Adrenal gland (tissue), 12 donors: Measurements from ENCODE around the gene CCDC74A. TPM values are rescaled to one million over a fixed set of nuclear protein-coding genes. Genes with fewer than 3 reads are reported as not detected.
"Not testable (repeated sequence)": the region's sequence is repeated elsewhere in the genome, so short reads cannot be mapped to it uniquely, and the experiment has no call there.

Experiments
- DNase-seq, 7 donors: peaks; one replicate each; pipeline ENCODE4 v3.0.0-alpha.2; 2019 to 2020
- H3K27ac ChIP-seq, 5 donors: fragments of 200-600 bp; sonication (generic) in 4 of 5; 1 replicate in 3 of 5; 2 replicates in 2 of 5; pipeline versions ENCODE4 v1.5.1 to v1.8.0; 2016 to 2020; ENCODE audit warnings: mild to moderate bottlenecking in 1 of 5
- H3K27me3 ChIP-seq: fragments of 200-600 bp; 2 replicates; pipeline ENCODE4 v1.8.0; 2021
- H3K36me3 ChIP-seq, 2 donors: fragments of 200-600 bp; replicated peaks in 1 of 2; 1 replicate in 1 of 2; 2 replicates in 1 of 2; pipeline versions ENCODE4 v1.5.1 to v1.8.0; 2018 to 2022
- H3K4me1 ChIP-seq, 2 donors: fragments of 200-600 bp; replicated peaks in 1 of 2; 1 replicate in 1 of 2; 2 replicates in 1 of 2; pipeline versions ENCODE4 v1.5.1 to v1.8.0; 2018 to 2021
- H3K4me3 ChIP-seq, 4 donors: fragments of 200-600 bp; sonication (generic) in 3 of 4; one replicate each; pipeline ENCODE4 v1.5.1; 2016 to 2018
- H3K9me3 ChIP-seq, 3 donors: fragments of 200-600 bp; sonication (generic) in 1 of 3; replicated peaks in 1 of 3; 1 replicate in 2 of 3; 2 replicates in 1 of 3; pipeline versions ENCODE4 v1.5.1 to v1.8.0; 2016 to 2021
- CTCF ChIP-seq, 6 experiments: fragments of 450-650 bp in 4 of 6; fragments of 200-600 bp in 2 of 6; sonication (generic) in 1 of 6; IDR thresholded peaks; 1 replicate in 5 of 6; 2 replicates in 1 of 6; pipeline versions ENCODE4 v1.5.1 to v1.8.0; 2016 to 2021; ENCODE audit warnings: antibody characterized with exemption in 6 of 6, mild to moderate bottlenecking in 2 of 6, moderate library complexity in 1 of 6
- POLR2A ChIP-seq, 2 donors: fragments of 450-650 bp; IDR thresholded peaks; one replicate each; pipeline ENCODE4 v1.6.1; 2017; ENCODE audit warnings: antibody characterized with exemption in 2 of 2, mild to moderate bottlenecking in 2 of 2, moderate library complexity in 1 of 2
- WGBS, 4 donors: extraction: QIAGEN DNeasy Blood & Tissue Kit in 2 of 4; methylation state at CpG; one replicate each; pipeline versions ENCODE4 v1.1.5 to v1.1.7; 2013 to 2017; 5-methylcytosine and 5-hydroxymethylcytosine counted together
- intact Hi-C, 2 donors: fragments of 100-400 bp; cut with DNase I; formaldehyde crosslinking; loops; one replicate each; pipeline versions ENCODE4 v1.14.1 to v1.15.0; 2022 to 2023
- polyA plus RNA-seq, 3 donors: library from polyadenylated mRNA; stranded (reverse); fragments of 200-250 nt in 2 of 3; fragments of 350-450 nt in 1 of 3; fragmentation: Illumina TruSeq in 1 of 3; extraction: RNeasy Lipid Tissue Mini Kit (QIAGEN cat#74804) in 1 of 3; gene quantifications; one replicate each; pipeline ENCODE4 v1.2.3, GENCODE V29; 2013 to 2014
- total RNA-seq, 9 donors: library from RNA; depleted of rRNA in 4 of 9; stranded (reverse); fragments of >200 nt in 4 of 9; fragments of 120-200 nt in 1 of 9; fragmentation: NEBNext Ultra II Directional in 1 of 9; extraction: Animal tissue kit (Norgen Biotek cat#: 25700) in 1 of 9; gene quantifications; one replicate each; pipeline versions ENCODE4 v1.1.0 to v1.2.4, GENCODE V29; 2013 to 2023
- donor health status: healthy with polysubstance abuse.
- donor health status: Bipolar disorder and iron deficiency.
- donor health status: DM: yes; HTN: yes; CAD: no.
- donor health status: DM: no; HTN: no; CAD: no.
- donor health status: DM: no; HTN: no; CAD: no.
- donor health status: DM: yes; HTN: yes; CAD: no.

The CCDC74A gene
- total and polyA plus RNA-seq, 12 donors: 8.4 to 77.1 (median 35.2) TPM

DNA sequence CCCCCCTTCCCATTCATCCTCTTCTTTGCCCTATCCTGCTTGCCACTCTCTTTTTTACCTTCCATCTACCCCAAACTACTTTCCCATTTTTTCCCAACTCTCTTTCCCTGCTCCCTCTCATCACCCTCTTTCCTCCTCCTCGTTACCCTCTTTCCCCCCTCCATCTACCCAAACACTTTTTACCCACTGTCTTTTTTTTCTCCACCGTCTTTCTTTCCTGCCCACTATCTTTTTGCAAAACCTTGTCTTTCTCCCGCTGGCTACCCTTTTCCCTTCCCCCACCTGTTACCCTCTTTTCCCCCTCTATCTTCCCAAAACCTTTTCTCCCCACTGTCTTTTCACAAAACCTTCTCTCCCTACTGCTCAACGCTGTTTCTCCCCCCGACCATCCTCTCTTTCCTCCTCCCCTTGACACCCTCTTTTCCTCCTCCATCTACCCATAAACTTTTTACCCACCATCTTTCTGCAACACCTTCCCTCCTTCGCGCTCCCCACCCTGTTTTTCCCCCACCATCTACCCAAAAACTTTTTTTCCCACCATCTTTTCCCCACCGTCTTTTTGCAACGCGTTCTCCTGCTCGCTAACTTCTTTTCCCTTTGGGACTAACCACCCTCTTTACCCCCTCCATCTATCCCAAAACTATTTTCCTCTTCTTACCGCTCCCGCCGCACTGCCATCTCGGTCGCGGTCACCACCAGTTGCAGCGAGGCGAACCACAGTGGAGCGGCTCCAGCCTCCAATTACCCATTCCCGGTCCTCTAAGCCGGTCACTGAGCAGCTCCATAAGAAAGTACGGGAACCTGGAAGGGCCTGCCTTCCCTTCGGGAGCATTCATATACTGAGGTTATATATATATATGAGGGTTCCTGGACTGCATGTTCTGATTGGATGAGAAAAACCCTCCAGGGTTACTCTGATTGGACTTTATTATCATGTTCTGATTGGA lies 15.0 kb downstream of the CCDC74A start:
- no peak for DNase-seq
- TF ChIP-seq POLR2A (IDR thresholded peaks at IDR 0.05) (no peak), CTCF (IDR thresholded peaks at IDR 0.05) (no peak)

GRCh38 chr2:131543385-131543891 lies 15.8 kb downstream of the CCDC74A start:
- Histone ChIP-seq H3K36me3 (no peaks in the 10 kb centered on the region), H3K4me1 (no peaks in the 10 kb centered on the region), H3K27me3 (no peaks in the 10 kb centered on the region), H3K4me3 (no peak overlapping the region), H3K27ac (no peak overlapping the region), H3K9me3 (no peaks in the 10 kb centered on the region)
- DNase-seq: no peak
- 93 to 95% (median 95%) methylated on average over 22 of the region's 22 CpGs for WGBS, 4 donors
- intact Hi-C loops: no loop called here
- TF ChIP-seq CTCF (IDR thresholded peaks at IDR 0.05): no peak
- TF ChIP-seq POLR2A (IDR thresholded peaks at IDR 0.05): no peak

More for the DNA sequence above, 15.0 kb downstream of the CCDC74A start:
- 93 to 96% (median 94%) methylated on average over 24 of the region's 24 CpGs for WGBS, 4 donors
- Histone ChIP-seq H3K27ac (no peak overlapping the region), H3K4me1 (no peaks in the 10 kb centered on the region), H3K4me3 (no peak overlapping the region), H3K36me3 (no peaks in the 10 kb centered on the region), H3K27me3 (no peaks in the 10 kb centered on the region), H3K9me3 (no peaks in the 10 kb centered on the region)
- intact Hi-C loops: no loop called here

- H3K4me3 ChIP-seq, intact Hi-C loops, H3K4me1 ChIP-seq, H3K9me3 ChIP-seq, H3K36me3 ChIP-seq, H3K27ac ChIP-seq, H3K27me3 ChIP-seq, DNase-seq: not testable (repeated sequence)
- 80 to 90% (median 87%) methylated on average over 2 to 22 of the region's 26 CpGs; no CpG with 5 or more reads in 1 of the 4 donors for WGBS, 4 donors
Measured at GRCh38 chr2:131544006-131544812, 16.5 kb downstream of the CCDC74A start.

DNA sequence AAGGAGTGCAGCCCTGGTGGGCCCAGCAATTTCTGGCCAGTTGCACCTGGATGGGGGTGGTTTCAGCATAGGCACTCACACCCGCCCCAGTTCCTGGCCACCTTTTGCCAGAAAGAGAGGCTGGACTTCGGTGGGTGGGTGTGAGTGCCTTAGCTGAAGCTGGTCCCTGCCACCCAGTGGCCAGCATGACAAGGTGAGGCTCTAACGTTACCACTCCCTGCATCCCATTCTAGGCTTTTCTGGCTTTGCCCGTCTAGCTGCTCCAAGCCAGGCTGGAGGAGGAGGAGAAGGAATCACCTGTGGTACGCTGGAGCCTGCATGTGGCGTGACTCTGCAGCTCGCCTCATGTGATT lies 17.1 kb downstream of the CCDC74A start:
- H3K9me3 ChIP-seq, DNase-seq, H3K4me3 ChIP-seq, H3K4me1 ChIP-seq, H3K36me3 ChIP-seq, H3K27me3 ChIP-seq, intact Hi-C loops, H3K27ac ChIP-seq: not testable (repeated sequence)
- 76 to 98% (median 93%) methylated on average over 3 to 4 of the region's 7 CpGs for WGBS, 4 donors

DNA sequence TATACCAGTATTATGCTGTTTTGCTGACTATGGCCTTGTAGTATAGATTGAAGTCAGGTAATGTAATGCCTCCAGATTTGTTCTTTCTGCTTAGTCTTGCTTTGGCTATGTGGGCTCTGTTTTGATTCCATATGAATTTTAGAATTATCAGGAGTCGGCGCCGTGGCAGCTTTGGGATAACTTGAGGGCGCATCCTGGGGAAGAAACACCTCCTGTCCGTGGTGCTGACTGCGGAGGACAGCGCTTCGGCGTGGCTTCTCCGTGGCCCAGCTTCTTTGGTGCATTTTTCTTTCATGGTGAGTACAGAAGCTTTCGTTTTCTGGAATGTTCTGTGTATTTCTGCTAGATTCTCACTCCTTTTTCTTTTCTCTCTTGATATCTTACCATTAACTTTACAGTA lies 25.2 kb downstream of the CCDC74A start:
- Histone ChIP-seq H3K4me3 (no peak overlapping the region), H3K27me3 (no peaks in the 10 kb centered on the region), H3K4me1 (no peaks in the 10 kb centered on the region), H3K9me3 (no peaks in the 10 kb centered on the region), H3K36me3 (no peaks in the 10 kb centered on the region), H3K27ac (no peak overlapping the region)
- DNase-seq: no peak
- intact Hi-C loops: no loop called here
- TF ChIP-seq POLR2A (IDR thresholded peaks at IDR 0.05) (no peak), CTCF (IDR thresholded peaks at IDR 0.05) (no peak)
- 83 to 90% (median 89%) methylated on average over 11 of the region's 11 CpGs for WGBS, 4 donors
